ENCODE data around the gene SOHLH2.
A peak's percentile ranks its signal among the peaks of the same experiment; 100 is the strongest.

SOHLH2 gene

GRCh38 chr13:36166046-36166445, 48.3 kb downstream of the SOHLH2 start:
- Histone ChIP-seq H3K27ac (no peak overlapping the region), H3K4me3 (no peak overlapping the region)
- no peak for TF ChIP-seq CTCF (IDR thresholded peaks at IDR 0.05)
- DNase-seq (ENCODE audit: low spot score) = no peak

GRCh38 chr13:36163809-36164308, 50.5 kb downstream of the SOHLH2 start:
- no peak overlapping the region for H3K27ac ChIP-seq
- DNase-seq (ENCODE audit: low spot score) = no peak
- H3K4me3 ChIP-seq = no peak overlapping the region
- no peak for TF ChIP-seq CTCF (IDR thresholded peaks at IDR 0.05)

- no peak for DNase-seq (ENCODE audit: low spot score)
- TF ChIP-seq CTCF (IDR thresholded peaks at IDR 0.05) = no peak
- Histone ChIP-seq H3K27ac (no peak overlapping the region), H3K4me3 (no peak overlapping the region)
Observed at GRCh38 chr13:36163286-36163685, 51.1 kb downstream of the SOHLH2 start.

- DNase-seq (ENCODE audit: low spot score) = no peak
- H3K27ac ChIP-seq = no peak overlapping the region
- no peak overlapping the region for H3K4me3 ChIP-seq
- TF ChIP-seq CTCF (IDR thresholded peaks at IDR 0.05) = no peak
Observed at GRCh38 chr13:36160297-36160696, 54.1 kb downstream of the SOHLH2 start.

GRCh38 chr13:36158611-36159010, 55.7 kb downstream of the SOHLH2 start:
- TF ChIP-seq CTCF (IDR thresholded peaks at IDR 0.05) = no peak
- no peak overlapping the region for H3K27ac ChIP-seq
- DNase-seq (ENCODE audit: low spot score) = no peak
- H3K4me3 ChIP-seq = no peak overlapping the region

- DNase-seq (ENCODE audit: low spot score) = no peak
- H3K27ac ChIP-seq = no peak overlapping the region
- no peak overlapping the region for H3K4me3 ChIP-seq
- no peak for TF ChIP-seq CTCF (IDR thresholded peaks at IDR 0.05)
Observed at GRCh38 chr13:36157480-36157879, 56.9 kb downstream of the SOHLH2 start.

- no peak for DNase-seq (ENCODE audit: low spot score)
- TF ChIP-seq CTCF (IDR thresholded peaks at IDR 0.05) = no peak
- H3K27ac ChIP-seq = no peak overlapping the region
- H3K4me3 ChIP-seq = peak overlapping the region; percentile 70
Observed at GRCh38 chr13:36154567-36155291, 59.6 kb downstream of the SOHLH2 start.

Measured in coronary artery (tissue), 2 donors.